GM19463 (cell line): ENCODE results near the gene ADAMTSL5.
"Not testable (repeated sequence)": the region's sequence is repeated elsewhere in the genome, so short reads cannot be mapped to it uniquely, and the experiment has no call there.

Experiments used
- ATAC-seq: cut with Tn5 transposase; IDR thresholded peaks from one replicate; pipeline ENCODE4 v1.9.1; 2021; ENCODE audit warnings: mild to moderate bottlenecking, moderate library complexity; ENCODE audit not compliant: unreplicated experiment

The ADAMTSL5 gene

DNA sequence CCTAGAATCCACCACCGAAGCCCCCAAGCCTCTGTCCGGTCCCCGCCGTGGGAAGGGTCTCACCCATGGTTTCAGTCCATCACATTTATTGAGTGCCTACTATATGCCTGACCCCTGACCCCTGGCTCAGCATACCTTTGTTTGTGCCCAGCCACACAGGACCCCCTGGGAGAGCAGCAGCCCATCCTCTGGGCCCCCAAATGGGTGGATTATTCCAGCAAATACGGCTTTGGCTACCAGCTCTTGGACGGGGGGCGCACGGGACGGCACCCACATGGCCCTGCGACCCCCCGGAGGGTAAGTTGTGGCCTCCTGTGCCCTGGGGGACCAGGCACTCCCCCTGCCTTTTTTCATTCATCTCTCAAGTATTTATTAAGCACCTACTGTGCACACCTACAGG is 18.8 kb upstream of the ADAMTSL5 start:
- ATAC-seq: no peak

DNA sequence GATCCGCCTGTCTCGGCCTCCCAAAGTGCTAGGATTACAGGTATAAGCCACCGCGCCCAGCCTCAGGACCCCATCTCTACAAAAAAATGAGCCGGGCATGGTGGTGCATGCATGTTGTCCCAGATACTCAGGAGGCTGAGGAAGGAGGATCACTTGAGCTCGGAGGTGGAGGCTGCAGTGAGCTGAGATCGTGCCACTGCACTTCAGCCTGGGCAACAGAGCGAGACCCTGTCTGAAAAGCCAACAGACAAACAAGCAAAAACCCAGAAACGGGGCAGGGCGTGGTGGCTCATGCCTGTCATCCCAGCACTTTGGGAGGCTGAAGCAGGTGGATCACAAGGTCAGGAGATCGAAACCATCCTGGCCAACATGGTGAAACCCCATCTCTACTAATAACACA is 18.0 kb upstream of the ADAMTSL5 start:
- not testable (repeated sequence) for ATAC-seq

DNA sequence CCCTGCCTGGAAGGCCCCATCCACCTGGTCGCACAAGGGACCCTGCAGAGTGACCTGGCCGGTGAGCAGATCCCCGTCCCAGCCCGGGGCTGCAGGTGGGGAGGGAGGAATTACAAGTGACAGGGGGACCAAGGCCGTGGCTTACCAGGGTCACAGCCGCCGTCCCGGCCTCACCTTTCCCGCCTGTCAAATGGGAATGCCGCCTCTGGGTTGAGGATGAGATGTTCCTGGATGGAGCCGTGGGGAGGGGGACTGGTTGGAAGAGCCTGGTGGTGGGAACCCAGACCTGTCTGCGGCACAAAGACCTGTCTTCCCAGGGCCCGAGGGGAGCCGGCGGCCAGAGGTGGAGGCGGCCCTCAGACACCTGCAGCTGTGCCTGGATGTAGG is 16.6 kb upstream of the ADAMTSL5 start:
- no peak for ATAC-seq

- no peak for ATAC-seq
Observed at GRCh38 chr19:1528596-1529429, 16.0 kb upstream of the ADAMTSL5 start.

DNA sequence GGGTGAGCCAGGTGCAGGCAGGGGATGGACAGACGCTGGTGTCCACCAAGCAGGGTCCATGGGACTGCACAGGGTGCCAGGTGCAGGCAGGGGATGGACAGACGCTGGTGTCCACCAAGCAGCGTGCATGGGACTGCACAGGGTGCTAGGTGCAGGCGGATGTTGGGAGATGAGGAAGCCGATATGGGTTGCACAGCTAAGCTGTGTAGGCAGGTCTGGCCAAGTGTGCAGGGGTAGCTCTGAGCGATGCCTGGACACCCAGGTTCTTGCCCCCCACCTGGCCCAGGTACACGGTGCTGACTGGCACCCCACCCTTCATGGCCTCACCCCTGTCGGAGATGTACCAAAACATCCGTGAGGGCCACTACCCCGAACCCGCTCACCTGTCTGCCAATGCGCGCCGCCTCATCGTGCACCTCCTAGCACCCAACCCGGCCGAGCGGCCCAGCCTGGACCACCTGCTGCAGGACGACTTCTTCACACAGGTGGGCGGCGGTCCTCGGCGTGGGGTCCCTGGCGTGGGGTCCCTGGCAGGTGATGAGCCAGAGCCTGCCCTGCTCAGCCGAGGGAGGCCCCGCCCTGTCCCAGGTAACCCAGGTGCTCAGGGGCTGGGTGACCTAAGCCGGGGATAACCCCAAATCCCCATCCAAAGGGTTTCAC is 15.0 kb upstream of the ADAMTSL5 start:
- ATAC-seq: no peak

DNA sequence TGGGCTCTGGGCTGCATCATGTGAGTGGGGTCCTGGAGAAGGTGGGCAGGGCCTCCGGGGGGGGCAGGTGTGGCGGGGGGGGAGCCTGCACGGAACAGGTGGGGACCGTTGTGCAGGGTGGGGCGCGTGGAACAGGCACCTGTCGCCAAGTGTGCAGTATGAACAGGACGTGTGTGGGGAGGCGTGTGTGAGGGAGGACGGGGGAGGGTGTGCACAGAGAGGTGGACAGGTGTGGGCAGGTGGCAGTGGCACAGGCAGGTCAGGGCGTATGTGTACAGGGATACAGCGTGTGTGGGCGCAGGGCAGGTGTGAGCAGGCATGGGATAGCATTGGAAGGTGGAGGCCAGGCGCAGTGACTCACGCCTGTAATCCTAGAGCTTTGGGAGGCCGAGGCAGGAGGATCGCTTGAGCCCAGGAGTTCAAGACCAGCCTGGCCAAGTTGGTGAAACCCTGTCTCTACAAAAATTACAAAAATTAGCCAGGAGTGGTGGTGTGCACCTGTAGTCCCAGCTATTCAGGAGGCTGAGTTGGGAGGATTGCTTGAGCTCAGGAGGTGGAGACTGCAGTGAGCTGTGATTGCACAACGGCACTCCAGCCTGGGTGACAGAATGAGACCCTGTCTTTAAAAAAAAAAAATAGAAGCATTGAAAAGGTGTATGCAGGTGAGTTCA is 14.3 kb upstream of the ADAMTSL5 start:
- no peak for ATAC-seq

DNA sequence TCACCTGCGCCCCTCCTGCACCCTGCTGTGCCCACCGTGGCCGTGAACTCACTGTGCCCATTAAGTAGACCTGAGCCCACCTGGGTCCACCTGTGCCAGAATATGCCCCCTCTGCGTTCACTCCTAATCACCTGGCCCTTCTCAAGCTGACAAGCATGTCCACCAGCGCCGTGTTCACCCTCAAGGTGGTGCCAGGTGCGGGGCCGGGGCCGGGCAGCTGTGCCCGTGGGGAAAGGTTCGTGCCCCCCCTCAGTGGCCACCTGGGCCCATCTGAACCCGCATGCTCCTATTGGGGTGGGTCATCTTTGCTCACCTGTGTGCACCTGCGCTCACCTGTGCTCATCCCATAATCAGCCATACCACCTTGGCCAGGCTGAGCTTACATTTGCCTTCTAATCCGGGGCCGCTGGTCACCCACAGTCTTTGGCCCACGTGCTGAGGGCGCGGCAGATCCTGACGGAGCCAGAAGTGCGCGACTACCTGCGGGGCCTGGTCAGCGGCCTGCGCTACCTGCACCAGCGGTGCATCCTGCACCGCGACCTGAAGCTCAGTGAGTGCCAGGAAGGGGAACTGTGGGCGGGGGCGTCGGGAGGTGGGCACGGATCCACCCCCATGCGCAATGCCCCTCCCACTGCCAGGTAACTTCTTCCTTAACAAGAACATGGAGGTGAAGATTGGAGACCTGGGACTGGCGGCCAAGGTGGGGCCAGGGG is 13.4 kb upstream of the ADAMTSL5 start:
- ATAC-seq: no peak

DNA sequence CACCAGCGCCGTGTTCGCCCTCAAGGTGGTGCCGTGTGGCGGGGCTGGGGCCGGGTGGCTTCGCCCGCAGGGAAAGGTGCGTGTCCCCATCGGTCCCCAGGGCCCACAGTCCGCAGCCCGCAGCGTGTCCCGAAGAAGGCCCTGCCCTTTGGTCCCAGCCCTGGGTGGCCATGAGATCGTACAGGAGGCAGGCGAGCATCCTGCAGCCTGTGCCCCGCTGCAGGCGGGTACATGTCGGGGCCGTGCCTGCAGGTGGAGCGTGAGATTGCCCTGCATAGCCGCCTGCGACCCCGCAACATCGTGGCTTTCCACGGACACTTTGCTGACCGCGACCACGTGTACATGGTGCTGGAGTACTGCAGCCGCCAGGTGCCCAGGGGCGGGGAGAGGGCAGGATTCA is 12.5 kb upstream of the ADAMTSL5 start:
- no peak for ATAC-seq

GRCh38 chr19:1524972-1525325 is 12.1 kb upstream of the ADAMTSL5 start:
- ATAC-seq: no peak

DNA sequence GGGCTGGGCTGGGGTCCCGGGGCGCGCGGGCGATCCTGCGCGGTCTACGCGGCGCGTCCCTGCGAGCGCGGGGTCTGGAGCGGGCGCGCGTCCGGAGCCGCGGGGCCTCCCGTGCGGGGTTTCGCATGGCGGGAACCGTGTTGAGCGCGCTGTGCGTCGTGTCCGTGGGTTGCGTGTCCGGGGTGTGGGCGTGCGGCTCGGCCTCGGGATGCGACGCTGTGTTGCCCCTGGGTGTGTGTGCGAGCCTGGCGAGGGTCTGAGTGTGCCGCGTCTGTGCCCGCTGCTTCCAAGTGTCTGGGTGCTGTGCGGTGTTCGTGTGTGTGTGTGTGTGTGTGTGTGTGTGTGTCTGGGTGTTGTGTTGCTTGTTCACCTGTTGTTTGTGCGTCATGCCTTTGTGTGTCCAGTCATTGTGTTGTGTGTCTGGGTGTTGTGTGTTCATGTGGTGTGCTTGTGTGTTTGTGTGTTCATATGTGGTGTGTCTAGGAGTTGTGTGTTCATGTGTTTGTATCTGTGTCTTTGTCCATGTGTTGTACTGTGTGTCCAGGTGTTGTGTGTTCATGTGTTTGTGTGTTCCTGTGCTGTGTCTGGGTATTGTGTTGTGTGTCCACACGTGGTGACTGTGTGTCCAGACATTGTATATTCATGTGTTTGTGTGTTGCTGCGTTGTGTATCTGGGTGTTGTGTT is 11.6 kb upstream of the ADAMTSL5 start:
- ATAC-seq: no peak

DNA sequence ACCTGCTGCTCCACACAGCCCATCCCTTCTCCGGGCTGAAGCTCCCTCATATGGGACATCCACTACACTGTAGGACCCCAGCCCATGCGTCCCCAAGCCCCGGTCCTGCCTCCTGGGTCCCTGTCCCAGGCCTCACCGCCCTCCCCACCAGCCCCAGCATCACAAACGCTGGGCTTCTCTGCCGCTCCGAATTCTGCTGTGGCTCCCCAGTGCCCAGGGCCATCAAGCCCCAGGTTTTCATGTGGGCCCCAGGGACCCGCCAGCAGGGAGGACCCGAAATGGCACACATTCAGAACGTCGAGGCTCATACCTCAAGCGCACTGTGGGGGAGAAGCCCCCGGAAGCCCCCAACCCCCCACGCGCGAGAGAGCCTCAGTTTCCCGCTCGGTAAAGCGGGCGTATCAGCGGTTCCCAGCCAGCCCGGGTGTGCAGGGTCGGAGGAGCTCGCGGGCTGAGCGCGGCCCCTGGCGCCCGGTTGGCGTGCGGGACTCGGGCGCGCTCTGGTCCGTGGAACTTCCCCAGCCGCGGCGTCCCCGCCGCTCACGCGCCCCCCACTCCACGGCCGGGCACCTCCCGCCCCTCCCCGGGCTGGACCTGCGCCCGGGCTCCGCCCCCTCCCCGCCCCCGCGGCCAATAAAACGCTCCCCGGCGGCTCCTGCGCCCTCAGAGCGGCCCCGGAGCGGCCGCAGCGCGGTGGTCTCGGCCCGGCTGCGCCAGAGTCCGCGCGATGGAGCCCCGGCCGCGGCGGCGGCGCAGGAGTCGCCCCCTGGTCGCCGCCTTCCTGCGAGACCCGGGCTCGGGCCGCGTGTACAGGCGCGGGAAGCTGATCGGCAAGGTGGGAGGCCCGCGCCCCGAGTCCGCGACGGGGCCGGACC is 10.8 kb upstream of the ADAMTSL5 start, which contains the start of gene PLK5:
PLK5 (plus strand) TSS at position 666 of the 875 bp plus-strand sequence. CDS start 2,920 bp downstream, outside the sequence.
- ATAC-seq: no peak

DNA sequence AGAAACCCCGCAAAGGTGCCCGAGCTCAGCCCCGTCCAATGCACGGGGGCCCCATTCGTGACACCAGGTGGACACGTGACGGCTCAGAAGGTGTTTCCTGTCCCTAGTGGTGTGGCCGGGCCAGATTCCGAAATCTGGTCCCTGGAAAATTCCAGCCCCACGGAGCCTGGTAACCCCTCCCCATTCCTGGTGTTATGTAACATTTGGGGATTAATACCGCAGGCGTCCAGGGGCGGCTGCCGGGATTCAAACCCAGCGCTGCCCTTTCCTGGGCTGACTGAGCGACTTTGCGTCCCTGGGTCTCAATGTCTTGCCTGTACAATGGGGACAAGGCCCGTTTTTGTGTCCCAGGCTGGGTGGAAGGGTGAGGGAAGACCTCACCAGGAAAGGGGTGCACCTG is 10.0 kb upstream of the ADAMTSL5 start:
- ATAC-seq: no peak

DNA sequence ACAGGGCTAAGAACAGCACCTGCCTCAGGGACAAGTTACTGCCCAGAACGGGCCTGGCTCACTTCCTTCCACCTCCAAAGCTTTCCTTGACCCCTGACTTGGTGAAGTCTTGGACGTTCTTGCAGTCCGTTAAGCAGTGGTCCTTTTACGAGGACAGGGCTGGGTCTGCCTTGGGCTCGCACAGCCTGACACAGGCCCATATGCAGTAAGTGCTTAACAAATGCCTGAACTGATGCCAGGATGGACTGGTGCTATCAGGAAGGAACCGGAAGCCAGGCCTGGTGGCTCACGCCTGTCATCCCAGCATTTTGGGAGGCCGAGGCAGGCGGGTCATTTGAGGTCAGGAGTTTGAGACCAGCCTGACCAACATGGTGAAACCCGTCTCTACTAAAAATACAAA is 9.2 kb upstream of the ADAMTSL5 start:
- no peak for ATAC-seq

DNA sequence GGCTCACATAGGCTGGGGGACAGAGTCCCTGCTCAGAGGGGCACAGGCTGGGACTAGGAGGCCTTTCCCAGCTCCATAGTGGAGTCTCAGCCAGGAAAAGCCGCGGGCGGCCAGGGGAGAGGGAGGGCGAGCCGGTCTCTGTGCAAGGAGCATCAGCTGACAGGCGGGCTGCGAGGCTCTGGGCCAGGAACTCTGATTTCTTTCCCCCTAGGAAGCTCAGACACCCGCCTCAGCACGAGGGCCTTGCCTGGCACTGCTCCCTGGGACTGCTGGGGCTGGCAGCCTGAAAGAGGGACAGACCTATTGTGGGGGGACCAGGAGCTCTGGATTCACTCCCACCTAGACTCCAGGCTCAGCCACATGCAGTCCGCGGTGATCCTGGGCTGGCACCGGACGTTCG is 8.8 kb upstream of the ADAMTSL5 start:
- no peak for ATAC-seq

GRCh38 chr19:1520203-1520780 is 7.5 kb upstream of the ADAMTSL5 start:
- no peak for ATAC-seq

DNA sequence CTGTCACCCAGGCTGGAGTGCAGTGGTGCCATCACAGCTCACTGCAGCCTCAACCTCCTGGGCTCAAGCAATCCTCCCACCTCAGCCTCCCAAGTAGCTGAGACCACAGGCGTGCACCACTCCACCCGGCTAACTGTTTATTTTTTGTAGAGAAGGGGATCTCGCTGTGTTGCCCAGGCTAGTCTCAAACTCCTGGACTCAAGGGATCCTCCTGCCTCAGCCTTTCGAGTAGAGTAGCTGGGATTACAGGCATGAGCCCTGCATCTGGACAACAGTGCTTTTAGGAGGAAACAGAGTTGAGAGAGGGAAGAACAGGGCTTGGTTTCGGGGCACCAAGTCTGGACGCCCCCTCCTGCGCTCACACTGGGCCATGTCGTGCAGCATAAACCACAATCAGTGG is 7.0 kb upstream of the ADAMTSL5 start:
- ATAC-seq: not testable (repeated sequence)

- ATAC-seq: no peak
Observed at GRCh38 chr19:1518471-1518870, 5.7 kb upstream of the ADAMTSL5 start.

DNA sequence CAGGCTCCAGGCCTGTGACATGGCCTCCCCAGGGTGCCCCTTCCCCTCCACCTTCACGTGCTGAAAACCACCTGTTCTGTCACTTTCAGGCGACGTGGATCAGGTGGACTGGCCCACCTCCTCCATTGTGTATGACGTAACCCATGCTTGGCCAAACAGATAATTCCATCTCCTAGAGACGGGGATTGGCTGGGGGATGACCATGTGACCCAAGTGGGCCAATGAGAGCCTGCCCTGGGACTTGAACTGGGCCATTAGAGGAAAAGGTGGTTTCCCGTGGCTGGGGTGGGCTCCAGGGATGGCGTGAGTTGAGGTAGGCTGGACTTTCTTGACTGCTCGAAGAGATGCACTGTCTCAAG is 3.6 kb upstream of the ADAMTSL5 start:
- ATAC-seq: no peak

- ATAC-seq: no peak
Observed at GRCh38 chr19:1514986-1515721, 2.3 kb upstream of the ADAMTSL5 start.
